Common myeloid progenitor, CD34-positive (primary cell): Measurements from ENCODE around the gene MEMO1.
A peak's percentile ranks its signal among the peaks of the same experiment; 100 is the strongest.
"Not testable (repeated sequence)": the region's sequence is repeated elsewhere in the genome, so short reads cannot be mapped to it uniquely, and the experiment has no call there.

Experiments
- CTCF ChIA-PET: fragments of 350-600 bp; sonication (Branson Sonifier 250); formaldehyde crosslinking; loops from one replicate; lab custom pipeline; 2021; ENCODE audit warnings: antibody characterized with exemption; lab: Charles Lee
- POLR2A ChIA-PET: fragments of 350-600 bp; sonication (Branson Sonifier 250); formaldehyde crosslinking; loops from one replicate; lab custom pipeline; 2021; ENCODE audit warnings: antibody characterized with exemption; lab: Charles Lee
- DNase-seq, 3 donors: peaks; one replicate each; pipeline versions ENCODE4 v3.0.0 to v3.0.0-alpha.2; 2013
- H3K27ac ChIP-seq, 2 experiments: 1 replicate in 1 of 2; 2 replicates in 1 of 2; pipeline ENCODE4 v1.7.0; 2013; ENCODE audit warnings: inconsistent platforms in 2 of 2, low read length in 2 of 2, mild to moderate bottlenecking in 2 of 2, low read depth in 1 of 2, moderate library complexity in 1 of 2; ENCODE audit not compliant: severe bottlenecking in 2 of 2, insufficient read depth in 1 of 2, poor library complexity in 1 of 2
- H3K27me3 ChIP-seq, 5 experiments: replicated peaks in 2 of 5; 1 replicate in 3 of 5; 2 replicates in 2 of 5; pipeline versions ENCODE4 v1.6.1 to v1.7.0; 2013; ENCODE audit warnings: low read length in 4 of 5, mild to moderate bottlenecking in 2 of 5, moderate library complexity in 2 of 5, inconsistent platforms in 1 of 5; ENCODE audit not compliant: insufficient read depth in 5 of 5, control insufficient read depth in 4 of 5
- H3K36me3 ChIP-seq, 4 experiments: 1 replicate in 2 of 4; 2 replicates in 2 of 4; pipeline versions ENCODE4 v1.6.1 to v1.7.0; 2013; ENCODE audit warnings: low read length in 3 of 4, control low read depth in 1 of 4, mild to moderate bottlenecking in 1 of 4; ENCODE audit not compliant: control insufficient read depth in 4 of 4, insufficient read depth in 4 of 4
- H3K4me1 ChIP-seq, 4 experiments: 1 replicate in 3 of 4; 2 replicates in 1 of 4; pipeline versions ENCODE4 v1.6.1 to v1.7.1; 2013; ENCODE audit warnings: low read length in 3 of 4, mild to moderate bottlenecking in 3 of 4, control low read depth in 1 of 4, inconsistent platforms in 1 of 4, moderate library complexity in 1 of 4; ENCODE audit not compliant: control insufficient read depth in 4 of 4, insufficient read depth in 4 of 4; ENCODE audit errors: control extremely low read depth in 1 of 4
- H3K4me3 ChIP-seq, 7 experiments: 1 replicate in 4 of 7; 2 replicates in 3 of 7; pipeline versions ENCODE4 v1.5.1 to v1.7.0; 2013; ENCODE audit warnings: mild to moderate bottlenecking in 7 of 7, low read length in 6 of 7, moderate library complexity in 6 of 7, inconsistent platforms in 2 of 7, low read depth in 2 of 7, control low read depth in 1 of 7; ENCODE audit not compliant: insufficient read depth in 4 of 7, control insufficient read depth in 1 of 7; ENCODE audit errors: extremely low read depth in 1 of 7
- H3K9me3 ChIP-seq, 5 experiments: 1 replicate in 4 of 5; 2 replicates in 1 of 5; pipeline versions ENCODE4 v1.6.1 to v1.7.1; 2013; ENCODE audit warnings: low read length in 4 of 5, mild to moderate bottlenecking in 2 of 5, inconsistent platforms in 1 of 5, low read depth in 1 of 5, moderate library complexity in 1 of 5; ENCODE audit not compliant: control insufficient read depth in 4 of 5, insufficient read depth in 2 of 5; ENCODE audit errors: control extremely low read depth in 1 of 5
- WGBS: methylation state at CpG from one replicate; pipeline ENCODE4 v1.1.5; 2013; ENCODE audit not compliant: insufficient coverage; 5-methylcytosine and 5-hydroxymethylcytosine counted together

MEMO1 gene

GRCh38 chr2:32039447-32040219 is 28.8 kb upstream of the MEMO1 start, which contains the start of gene DPY30:
TSS of gene DPY30 (minus strand) at chr2:32039805. CDS start at chr2:32039456, 349 bp downstream.
- ChIA-PET POLR2A (interaction anchor here (0.6 to 1.9 kb wide), 4 partner anchors 9 to 30 kb away, joined by 3 to 16 read pairs (median 6); partner anchors contain the start of gene SPAST), CTCF (interaction anchor here (1.0 to 2.3 kb wide), 8 partner anchors 9 to 31 kb away, joined by 3 to 8 read pairs (median 6); partner anchors contain the start of gene SPAST)
- DNase-seq: peak; percentile 90 to 97 (median 96)
- Histone ChIP-seq H3K36me3 (peaks cover 2 to 6% (median 4%) of the 10 kb centered on the region in 4 experiments), H3K4me1 (peaks cover 0 to 16% (median 12%) of the 10 kb centered on the region in 4 experiments), H3K9me3 (no peaks in the 10 kb centered on the region), H3K27me3 (no peaks in the 10 kb centered on the region), H3K4me3 (peak within 1 kb of the TSS; percentile 77 to 97 (median 93)), H3K27ac (peak within 1 kb of the TSS; percentile 55 to 82)
- WGBS: 0% methylated on average over 36 of the region's 43 CpGs

- H3K27ac ChIP-seq, H3K4me1 ChIP-seq, H3K27me3 ChIP-seq, DNase-seq, CTCF ChIA-PET, POLR2A ChIA-PET, H3K4me3 ChIP-seq, H3K9me3 ChIP-seq: not testable (repeated sequence)
- WGBS: 98% methylated on average over 7 of the region's 8 CpGs
- peaks cover 7 to 18% (median 13%) of the 10 kb centered on the region in 4 experiments for H3K36me3 ChIP-seq
Measured at GRCh38 chr2:32034198-32034887, 23.5 kb upstream of the MEMO1 start.

- 97% methylated on average over 9 of the region's 9 CpGs for whole genome bisulfite sequencing
- POLR2A ChIA-PET: not testable (repeated sequence)
- CTCF ChIA-PET: interaction anchor here (1.6 kb wide), 1 partner anchor 13 kb away, joined by 4 read pairs; no protein-coding TSS in a partner anchor
Measured at GRCh38 chr2:32018789-32019482, 8.1 kb upstream of the MEMO1 start.

GRCh38 chr2:32012872-32013271 is 2.1 kb upstream of the MEMO1 start:
- Histone ChIP-seq H3K4me1 (peaks cover 17 to 23% (median 21%) of the 10 kb centered on the region in 4 experiments), H3K4me3 (no peak overlapping the region), H3K9me3 (no peaks in the 10 kb centered on the region), H3K27ac (peak overlapping the region in 1 of 2 experiments; percentile 34), H3K27me3 (no peaks in the 10 kb centered on the region), H3K36me3 (peaks cover 5 to 8% (median 6%) of the 10 kb centered on the region in 4 experiments)
- CTCF ChIA-PET: interaction anchor here (1.2 to 1.4 kb wide), 2 partner anchors 14 to 24 kb away, joined by 3 to 4 read pairs; no protein-coding TSS in a partner anchor
- no CpG with 5 or more reads among the region's 1 CpG for WGBS
- POLR2A ChIA-PET: no interaction called here
- DNase-seq: no peak

More at GRCh38 chr2:32018789-32019482, 8.1 kb upstream of the MEMO1 start:
- not testable (repeated sequence) for H3K4me3 ChIP-seq, DNase-seq, H3K27me3 ChIP-seq, H3K9me3 ChIP-seq, H3K27ac ChIP-seq, H3K4me1 ChIP-seq
- peaks cover 14 to 40% (median 21%) of the 10 kb centered on the region in 4 experiments for H3K36me3 ChIP-seq

- POLR2A ChIA-PET: no interaction called here
- WGBS: 100% methylated on average over 1 of the region's 5 CpGs
- H3K27me3 ChIP-seq: no peaks in the 10 kb centered on the region
Measured at GRCh38 chr2:32011485-32011960, 715 bp upstream of the MEMO1 start.

GRCh38 chr2:32010280-32010669 is 533 bp downstream of the MEMO1 start:
- ChIA-PET CTCF (interaction anchor here (1.5 kb wide), 1 partner anchor 52 kb away, joined by 3 read pairs; no protein-coding TSS in a partner anchor), POLR2A (interaction anchor here (0.8 kb wide), 1 partner anchor 53 kb away, joined by 3 read pairs; the partner anchor contains the start of gene SPAST)
- H3K27ac ChIP-seq, H3K36me3 ChIP-seq, H3K9me3 ChIP-seq, H3K27me3 ChIP-seq: not testable (repeated sequence)
- Histone ChIP-seq H3K4me1 (peaks cover 24 to 29% (median 27%) of the 10 kb centered on the region in 4 experiments), H3K4me3 (peak overlapping the region in 6 of 7 experiments; percentile 84 to 92 (median 90))
- peak; percentile 60 to 84 (median 74) for DNase-seq
- 0% methylated on average over 1 of the region's 43 CpGs for WGBS

More at GRCh38 chr2:32011485-32011960, 715 bp upstream of the MEMO1 start:
- peak overlapping the region in 6 of 7 experiments; percentile 60 to 86 (median 75) for H3K4me3 ChIP-seq
- H3K36me3 ChIP-seq: peaks cover 0 to 4% (median 3%) of the 10 kb centered on the region in 4 experiments
- H3K9me3 ChIP-seq: no peaks in the 10 kb centered on the region
- CTCF ChIA-PET: interaction anchor here (1.0 to 1.5 kb wide), 2 partner anchors 51 to 125 kb away, joined by 3 read pairs; no protein-coding TSS in a partner anchor
- peaks cover 24 to 29% (median 27%) of the 10 kb centered on the region in 4 experiments for H3K4me1 ChIP-seq
- peak overlapping the region; percentile 77 to 86 for H3K27ac ChIP-seq
- DNase-seq: no peak
